Panc1 (cell line): ENCODE results near the gene RAPGEF5.

ENCODE experiments used
- POLR2AphosphoS5 ChIP-seq: IDR thresholded peaks from 2 replicates; pipeline ENCODE4 v1.6.1; 2012; ENCODE audit warnings: mild to moderate bottlenecking, low read depth, low read length, moderate library complexity
- SIN3A ChIP-seq: IDR thresholded peaks from 2 replicates; pipeline ENCODE4 v1.6.1; 2012; ENCODE audit warnings: low read depth, mild to moderate bottlenecking, low read length, moderate library complexity, borderline replicate concordance; ENCODE audit not compliant: insufficient read depth
- TCF7L2 ChIP-seq: IDR thresholded peaks from 2 replicates; pipeline ENCODE4 v1.6.1; 2011; ENCODE audit warnings: mild to moderate bottlenecking, low read depth, low read length, inconsistent platforms
- TF ChIP-seq, protein P1 (sequence below): fragments of 450-650 bp; IDR thresholded peaks from 2 replicates; pipeline ENCODE4 v1.5.1; 2017; ENCODE audit warnings: mild to moderate bottlenecking
- TF ChIP-seq, protein P2 (sequence below), 2 experiments: IDR thresholded peaks; 2 replicates each; pipeline ENCODE4 v1.6.1; 2011 to 2012; ENCODE audit warnings: low read depth in 2 of 2, control low read depth in 1 of 2, low read length in 1 of 2, mild to moderate bottlenecking in 1 of 2, moderate library complexity in 1 of 2; ENCODE audit not compliant: insufficient read depth in 1 of 2

DNA sequence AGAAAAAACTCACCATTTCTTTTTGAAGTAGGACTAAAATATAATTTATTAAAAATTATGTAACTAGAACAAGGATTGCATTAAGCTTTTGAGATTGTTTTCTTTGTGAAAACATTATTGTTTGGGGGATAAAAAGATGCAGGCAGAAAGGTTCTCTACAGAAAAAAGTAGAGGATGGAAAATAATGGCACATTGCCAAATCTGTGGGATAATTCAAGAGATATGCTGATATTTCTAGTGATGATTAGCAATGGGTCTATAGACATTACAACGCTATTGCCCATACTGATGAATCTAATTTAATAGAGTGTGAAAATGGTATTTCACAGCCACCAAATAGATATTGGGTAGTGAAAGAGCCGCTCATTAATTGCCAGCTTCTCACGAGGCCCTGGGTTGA is 204.3 kb downstream of the RAPGEF5 start:
- TF ChIP-seq, protein P1, sequence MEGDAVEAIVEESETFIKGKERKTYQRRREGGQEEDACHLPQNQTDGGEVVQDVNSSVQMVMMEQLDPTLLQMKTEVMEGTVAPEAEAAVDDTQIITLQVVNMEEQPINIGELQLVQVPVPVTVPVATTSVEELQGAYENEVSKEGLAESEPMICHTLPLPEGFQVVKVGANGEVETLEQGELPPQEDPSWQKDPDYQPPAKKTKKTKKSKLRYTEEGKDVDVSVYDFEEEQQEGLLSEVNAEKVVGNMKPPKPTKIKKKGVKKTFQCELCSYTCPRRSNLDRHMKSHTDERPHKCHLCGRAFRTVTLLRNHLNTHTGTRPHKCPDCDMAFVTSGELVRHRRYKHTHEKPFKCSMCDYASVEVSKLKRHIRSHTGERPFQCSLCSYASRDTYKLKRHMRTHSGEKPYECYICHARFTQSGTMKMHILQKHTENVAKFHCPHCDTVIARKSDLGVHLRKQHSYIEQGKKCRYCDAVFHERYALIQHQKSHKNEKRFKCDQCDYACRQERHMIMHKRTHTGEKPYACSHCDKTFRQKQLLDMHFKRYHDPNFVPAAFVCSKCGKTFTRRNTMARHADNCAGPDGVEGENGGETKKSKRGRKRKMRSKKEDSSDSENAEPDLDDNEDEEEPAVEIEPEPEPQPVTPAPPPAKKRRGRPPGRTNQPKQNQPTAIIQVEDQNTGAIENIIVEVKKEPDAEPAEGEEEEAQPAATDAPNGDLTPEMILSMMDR, result no peak
- no peak for TF ChIP-seq SIN3A
- TF ChIP-seq TCF7L2, result no peak
- TF ChIP-seq POLR2AphosphoS5, result no peak
- TF ChIP-seq, protein P2, sequence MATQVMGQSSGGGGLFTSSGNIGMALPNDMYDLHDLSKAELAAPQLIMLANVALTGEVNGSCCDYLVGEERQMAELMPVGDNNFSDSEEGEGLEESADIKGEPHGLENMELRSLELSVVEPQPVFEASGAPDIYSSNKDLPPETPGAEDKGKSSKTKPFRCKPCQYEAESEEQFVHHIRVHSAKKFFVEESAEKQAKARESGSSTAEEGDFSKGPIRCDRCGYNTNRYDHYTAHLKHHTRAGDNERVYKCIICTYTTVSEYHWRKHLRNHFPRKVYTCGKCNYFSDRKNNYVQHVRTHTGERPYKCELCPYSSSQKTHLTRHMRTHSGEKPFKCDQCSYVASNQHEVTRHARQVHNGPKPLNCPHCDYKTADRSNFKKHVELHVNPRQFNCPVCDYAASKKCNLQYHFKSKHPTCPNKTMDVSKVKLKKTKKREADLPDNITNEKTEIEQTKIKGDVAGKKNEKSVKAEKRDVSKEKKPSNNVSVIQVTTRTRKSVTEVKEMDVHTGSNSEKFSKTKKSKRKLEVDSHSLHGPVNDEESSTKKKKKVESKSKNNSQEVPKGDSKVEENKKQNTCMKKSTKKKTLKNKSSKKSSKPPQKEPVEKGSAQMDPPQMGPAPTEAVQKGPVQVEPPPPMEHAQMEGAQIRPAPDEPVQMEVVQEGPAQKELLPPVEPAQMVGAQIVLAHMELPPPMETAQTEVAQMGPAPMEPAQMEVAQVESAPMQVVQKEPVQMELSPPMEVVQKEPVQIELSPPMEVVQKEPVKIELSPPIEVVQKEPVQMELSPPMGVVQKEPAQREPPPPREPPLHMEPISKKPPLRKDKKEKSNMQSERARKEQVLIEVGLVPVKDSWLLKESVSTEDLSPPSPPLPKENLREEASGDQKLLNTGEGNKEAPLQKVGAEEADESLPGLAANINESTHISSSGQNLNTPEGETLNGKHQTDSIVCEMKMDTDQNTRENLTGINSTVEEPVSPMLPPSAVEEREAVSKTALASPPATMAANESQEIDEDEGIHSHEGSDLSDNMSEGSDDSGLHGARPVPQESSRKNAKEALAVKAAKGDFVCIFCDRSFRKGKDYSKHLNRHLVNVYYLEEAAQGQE (IDR thresholded peaks at IDR 0.05; ENCODE audit: insufficient read depth in 1 of 2, low read depth in 2 of 2, low read length in 1 of 2), result no peak
